ENCODE measurements around the gene OPRM1. TPM values are rescaled to one million over a fixed set of nuclear protein-coding genes. Genes with fewer than 3 reads are reported as not detected.

OPRM1 gene
- total RNA-seq, 1 experiment from 2014 or later = not detected

DNA sequence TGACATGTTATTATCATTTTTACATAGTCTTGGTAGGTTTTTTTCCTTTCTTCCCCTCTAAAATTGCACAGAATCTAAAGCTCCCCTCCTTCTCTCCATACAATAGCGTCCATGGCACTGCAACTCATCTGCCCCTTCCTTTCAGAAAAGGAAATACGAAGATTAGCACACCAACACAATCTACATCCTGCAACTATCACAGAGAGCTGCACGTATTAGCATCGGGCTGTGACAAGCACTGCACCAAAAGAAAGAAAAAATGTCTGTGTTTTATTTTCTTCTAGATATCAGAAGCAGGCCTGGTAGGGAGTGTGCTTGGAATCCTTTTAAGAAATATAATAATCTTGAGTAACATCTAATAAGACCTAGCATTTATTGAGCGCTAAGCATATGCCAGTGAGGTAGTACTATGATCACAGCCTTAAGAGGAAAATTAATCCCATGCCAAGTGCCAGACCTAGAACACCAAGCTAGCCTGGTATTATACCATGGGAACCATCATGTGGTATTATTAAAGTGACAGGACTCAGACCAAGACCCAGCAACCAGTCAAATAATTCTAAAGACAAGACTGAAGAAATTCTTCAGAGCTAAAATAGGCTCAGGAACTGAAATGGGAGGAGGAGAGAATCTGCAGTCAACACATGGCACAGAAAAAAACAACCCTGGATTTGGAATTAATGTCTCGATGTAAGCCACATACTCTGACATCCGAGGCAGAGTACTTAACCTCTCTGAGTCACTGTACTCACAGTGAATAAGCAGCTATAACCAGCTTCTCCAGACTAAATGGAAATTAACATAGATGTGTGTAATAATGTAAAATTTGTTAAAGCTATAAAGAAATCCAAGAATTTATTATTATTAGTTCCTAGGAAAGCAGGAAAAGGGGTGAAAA is 193.2 kb downstream of the OPRM1 start:
- no peaks in the 10 kb centered on the region for H3K36me3 Mint-ChIP-seq (ENCODE audit: insufficient read depth, unreplicated experiment)
- POLR2A ChIA-PET = interaction anchor here (0.6 kb wide), 1 partner anchor 746 kb away, joined by 3 read pairs; no protein-coding TSS in a partner anchor
- Histone ChIP-seq H3K4me3 (ENCODE audit: low read depth, low read length) (no peak overlapping the region), H3K36me3 (ENCODE audit: control insufficient read depth, insufficient read depth, low read length) (no peaks in the 10 kb centered on the region), H3K27me3 (replicated peaks; ENCODE audit: control insufficient read depth, insufficient read depth, low read length) (no peaks in the 10 kb centered on the region), H3K4me1 (no peaks in the 10 kb centered on the region), H3K9me3 (no peaks in the 10 kb centered on the region)
- no peaks in the 10 kb centered on the region for H3K4me1 Mint-ChIP-seq (ENCODE audit: low read depth, unreplicated experiment)
- CTCF ChIA-PET = no interaction called here
- no peaks in the 10 kb centered on the region for H3K9me3 Mint-ChIP-seq (ENCODE audit: unreplicated experiment)
- H3K4me3 Mint-ChIP-seq (ENCODE audit: unreplicated experiment) = no peak overlapping the region
- DNase-seq = no peak
- no peak for TF ChIP-seq CTCF (IDR thresholded peaks at IDR 0.05; ENCODE audit: insufficient read depth in 1 of 2, low read depth in 1 of 2, low read length in 1 of 2, severe bottlenecking in 1 of 2, unreplicated experiment in 1 of 2)
- no peaks in the 10 kb centered on the region for H3K27me3 Mint-ChIP-seq (ENCODE audit: insufficient read depth, unreplicated experiment)
- BruUV-seq (replicated peaks) = no TSS peak
- intact Hi-C loops (cut with micrococcal nuclease; ENCODE audit: unreplicated experiment) = no loop called here
- no peak overlapping the region for H3K27ac Mint-ChIP-seq (ENCODE audit: unreplicated experiment)

GRCh38 chr6:154233383-154233782 is 194.3 kb downstream of the OPRM1 start:
- intact Hi-C loops (cut with micrococcal nuclease; ENCODE audit: unreplicated experiment) = no loop called here
- H3K36me3 ChIP-seq (ENCODE audit: control insufficient read depth, insufficient read depth, low read length) = no peaks in the 10 kb centered on the region
- H3K9me3 Mint-ChIP-seq (ENCODE audit: unreplicated experiment) = no peaks in the 10 kb centered on the region
- no peaks in the 10 kb centered on the region for H3K9me3 ChIP-seq
- ChIA-PET POLR2A (no interaction called here), CTCF (no interaction called here)
- no peak for DNase-seq
- H3K4me3 Mint-ChIP-seq (ENCODE audit: unreplicated experiment) = no peak overlapping the region
- TF ChIP-seq CTCF (IDR thresholded peaks at IDR 0.05; ENCODE audit: insufficient read depth in 1 of 2, low read depth in 1 of 2, low read length in 1 of 2, severe bottlenecking in 1 of 2, unreplicated experiment in 1 of 2) = no peak
- H3K4me3 ChIP-seq (ENCODE audit: low read depth, low read length) = no peak overlapping the region
- no peaks in the 10 kb centered on the region for H3K4me1 ChIP-seq
- no peaks in the 10 kb centered on the region for H3K4me1 Mint-ChIP-seq (ENCODE audit: low read depth, unreplicated experiment)
- no TSS peak for BruUV-seq (replicated peaks)
- H3K27me3 Mint-ChIP-seq (ENCODE audit: insufficient read depth, unreplicated experiment) = no peaks in the 10 kb centered on the region
- no peaks in the 10 kb centered on the region for H3K27me3 ChIP-seq (replicated peaks; ENCODE audit: control insufficient read depth, insufficient read depth, low read length)
- H3K27ac Mint-ChIP-seq (ENCODE audit: unreplicated experiment) = no peak overlapping the region
- no peaks in the 10 kb centered on the region for H3K36me3 Mint-ChIP-seq (ENCODE audit: insufficient read depth, unreplicated experiment)

DNA sequence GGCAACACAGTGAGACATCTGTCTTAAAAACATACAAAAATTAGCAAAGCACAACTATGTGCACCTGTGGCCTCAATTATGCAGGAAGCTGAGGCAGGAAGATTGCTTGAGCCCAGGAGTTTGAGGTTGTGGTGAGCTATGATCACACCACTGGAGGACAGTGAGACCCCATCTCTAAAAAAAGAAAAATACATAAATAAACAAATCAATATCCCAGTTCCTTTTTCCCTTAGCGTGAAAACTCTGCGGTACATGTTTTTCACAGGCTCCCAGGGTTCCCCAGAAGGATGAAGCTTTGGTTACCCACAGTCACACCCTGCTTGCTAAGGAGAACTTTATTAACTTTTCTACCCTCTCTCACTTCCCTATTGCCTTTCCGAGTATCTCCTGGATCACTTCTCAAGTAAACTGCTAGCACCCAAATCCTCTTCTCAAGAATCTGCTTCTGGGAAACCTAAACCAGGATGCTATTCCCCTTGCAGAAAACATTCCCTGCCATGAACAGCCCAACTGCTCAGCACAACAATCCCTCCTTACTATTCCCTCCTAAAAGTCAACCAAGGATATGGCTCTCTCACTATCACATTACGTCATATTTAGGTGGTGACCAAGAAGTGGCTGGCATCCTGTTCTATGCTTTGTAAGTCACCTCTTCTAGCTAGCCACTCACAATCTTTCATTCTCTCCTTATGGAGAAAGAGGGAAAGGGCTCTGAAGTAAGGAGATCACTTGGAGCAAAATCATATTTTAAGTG is 195.2 kb downstream of the OPRM1 start:
- CTCF ChIA-PET = no interaction called here
- H3K36me3 ChIP-seq (ENCODE audit: control insufficient read depth, insufficient read depth, low read length) = no peaks in the 10 kb centered on the region
- TF ChIP-seq CTCF (IDR thresholded peaks at IDR 0.05; ENCODE audit: insufficient read depth in 1 of 2, low read depth in 1 of 2, low read length in 1 of 2, severe bottlenecking in 1 of 2, unreplicated experiment in 1 of 2) = no peak
- Mint-ChIP-seq H3K4me3 (ENCODE audit: unreplicated experiment) (no peak overlapping the region), H3K9me3 (ENCODE audit: unreplicated experiment) (no peaks in the 10 kb centered on the region), H3K27me3 (ENCODE audit: insufficient read depth, unreplicated experiment) (no peaks in the 10 kb centered on the region), H3K36me3 (ENCODE audit: insufficient read depth, unreplicated experiment) (no peaks in the 10 kb centered on the region), H3K27ac (ENCODE audit: unreplicated experiment) (no peak overlapping the region), H3K4me1 (ENCODE audit: low read depth, unreplicated experiment) (no peaks in the 10 kb centered on the region)
- H3K4me3 ChIP-seq (ENCODE audit: low read depth, low read length) = no peak overlapping the region
- no peaks in the 10 kb centered on the region for H3K27me3 ChIP-seq (replicated peaks; ENCODE audit: control insufficient read depth, insufficient read depth, low read length)
- intact Hi-C loops (cut with micrococcal nuclease; ENCODE audit: unreplicated experiment) = no loop called here
- POLR2A ChIA-PET = no interaction called here
- no TSS peak for BruUV-seq (replicated peaks)
- no peaks in the 10 kb centered on the region for H3K9me3 ChIP-seq
- H3K4me1 ChIP-seq = no peaks in the 10 kb centered on the region
- no peak for DNase-seq

Measured in Caco-2 (cell line).